ENCODE data around the gene B4GALT6. TPM values are rescaled to one million over a fixed set of nuclear protein-coding genes. Genes with fewer than 3 reads are reported as not detected.
A peak's percentile ranks its signal among the peaks of the same experiment; 100 is the strongest.
"Not testable (repeated sequence)": the region's sequence is repeated elsewhere in the genome, so short reads cannot be mapped to it uniquely, and the experiment has no call there.

The B4GALT6 gene
- total RNA-seq: 1 to 10 TPM in 2 of 4 donors, under 1 TPM in 2; 0.40 to 3.0 (median 1.6) TPM

- DNase-seq: peak; percentile 33
- in situ Hi-C loops (cut with MboI; ENCODE audit: low pct_ligation_motif_present in 1 of 4, low pct_unique_long_range_greater_than_20kb in 1 of 4, low sequenced_read_pairs in 3 of 4): no loop called here
- intact Hi-C loops (cut with DNase I; ENCODE audit: low total_unique reads): no loop called here
- H3K4me3 ChIP-seq: peak within 1 kb of the TSS; percentile 46 to 65 (median 56)
- no peaks in the 10 kb centered on the region for H3K36me3 ChIP-seq
- H3K27me3 ChIP-seq: no peaks in the 10 kb centered on the region
- 0% methylated on average over 3 to 55 of the region's 86 CpGs for WGBS, 2 donors (ENCODE audit: low coverage in 1 of 2)
- no peak for TF ChIP-seq CTCF (IDR thresholded peaks at IDR 0.05)
- TF ChIP-seq POLR2AphosphoS5 (IDR thresholded peaks at IDR 0.05): no peak
- TF ChIP-seq EP300 (IDR thresholded peaks at IDR 0.05; ENCODE audit: low read depth): no peak
- no peak for TF ChIP-seq POLR2A (IDR thresholded peaks at IDR 0.05)
- H3K27ac ChIP-seq: peak within 1 kb of the TSS; percentile 72 to 91 (median 86)
- H3K9me3 ChIP-seq: no peaks in the 10 kb centered on the region
- peaks cover 0 to 25% (median 16%) of the 10 kb centered on the region in 4 donors for H3K4me1 ChIP-seq
These were observed at the start of gene B4GALT6 for GRCh38 chr18:31684279-31685096. Gene B4GALT6 (minus strand): TSS chr18:31684581. CDS start chr18:31684426, 155 bp downstream.

- TF ChIP-seq EP300 (IDR thresholded peaks at IDR 0.05; ENCODE audit: low read depth): no peak
- no peak for TF ChIP-seq CTCF (IDR thresholded peaks at IDR 0.05)
- no peak for TF ChIP-seq POLR2A (IDR thresholded peaks at IDR 0.05)
- TF ChIP-seq POLR2AphosphoS5 (IDR thresholded peaks at IDR 0.05): no peak
- intact Hi-C loops (cut with DNase I; ENCODE audit: low total_unique reads): loop anchor here (10.0 kb wide), 1 partner anchor 243 kb away; no protein-coding TSS in a partner anchor
- Histone ChIP-seq H3K27me3 (peaks cover 5% of the 10 kb centered on the region), H3K36me3 (no peaks in the 10 kb centered on the region), H3K4me1 (no peaks in the 10 kb centered on the region), H3K27ac (no peak overlapping the region), H3K4me3 (no peak overlapping the region), H3K9me3 (no peaks in the 10 kb centered on the region)
- WGBS, 2 donors (ENCODE audit: low coverage in 1 of 2): 69 to 86% methylated on average over 1 to 3 of the region's 3 CpGs
- DNase-seq: no peak
- in situ Hi-C loops (cut with MboI; ENCODE audit: low pct_ligation_motif_present in 1 of 4, low pct_unique_long_range_greater_than_20kb in 1 of 4, low sequenced_read_pairs in 3 of 4): loop anchor here in 3 of 4 donors (10.0 to 25.0 kb wide), 4 partner anchors 106 to 831 kb away; no protein-coding TSS in a partner anchor
These were observed 47.2 kb upstream of the B4GALT6 start for GRCh38 chr18:31731628-31732027.

GRCh38 chr18:31729196-31729595 is 44.8 kb upstream of the B4GALT6 start:
- DNase-seq; intact Hi-C loops (cut with DNase I; ENCODE audit: low total_unique reads); H3K4me3 ChIP-seq; H3K4me1 ChIP-seq; H3K9me3 ChIP-seq; H3K27ac ChIP-seq; H3K36me3 ChIP-seq; H3K27me3 ChIP-seq: not testable (repeated sequence)
- in situ Hi-C loops (cut with MboI; ENCODE audit: low pct_ligation_motif_present in 1 of 4, low pct_unique_long_range_greater_than_20kb in 1 of 4, low sequenced_read_pairs in 3 of 4): loop anchor here in 3 of 4 donors (10.0 to 25.0 kb wide), 4 partner anchors 108 to 833 kb away; no protein-coding TSS in a partner anchor
- WGBS, 2 donors (ENCODE audit: low coverage in 1 of 2): 79 to 85% methylated on average over 2 of the region's 2 CpGs

GRCh38 chr18:31723990-31724711 is 39.8 kb upstream of the B4GALT6 start:
- Histone ChIP-seq H3K27me3 (peaks cover 4% of the 10 kb centered on the region), H3K36me3 (no peaks in the 10 kb centered on the region), H3K4me3 (peak overlapping the region; percentile 45 to 57 (median 46)), H3K4me1 (peaks cover 0 to 9% (median 4%) of the 10 kb centered on the region in 4 donors), H3K9me3 (no peaks in the 10 kb centered on the region), H3K27ac (peak overlapping the region in 2 of 4 donors; percentile 13 to 62)
- in situ Hi-C loops (cut with MboI; ENCODE audit: low pct_ligation_motif_present in 1 of 4, low pct_unique_long_range_greater_than_20kb in 1 of 4, low sequenced_read_pairs in 3 of 4) (loop anchor here (10.0 to 25.0 kb wide), 3 partner anchors 162 to 413 kb away; no protein-coding TSS in a partner anchor), intact Hi-C loops (cut with DNase I; ENCODE audit: low total_unique reads) (no loop called here)
- WGBS, 2 donors (ENCODE audit: low coverage in 1 of 2): 21% methylated on average over 42 of the region's 43 CpGs; no CpG with 5 or more reads in 1 of the 2 donors
- DNase-seq: peak; percentile 10
- TF ChIP-seq EP300 (IDR thresholded peaks at IDR 0.05; ENCODE audit: low read depth) (no peak), POLR2AphosphoS5 (IDR thresholded peaks at IDR 0.05) (no peak), POLR2A (IDR thresholded peaks at IDR 0.05) (no peak), CTCF (IDR thresholded peaks at IDR 0.05) (no peak)

Measured in transverse colon (tissue), 4 donors.